Embryonic facial prominence (tissue), 1 donor: ENCODE data around the gene FSTL4.

Experiments
- DNase-seq: peaks from one replicate; pipeline ENCODE4 v3.0.0-alpha.2; 2016; ENCODE audit errors: extremely low spot score

The FSTL4 gene

DNA sequence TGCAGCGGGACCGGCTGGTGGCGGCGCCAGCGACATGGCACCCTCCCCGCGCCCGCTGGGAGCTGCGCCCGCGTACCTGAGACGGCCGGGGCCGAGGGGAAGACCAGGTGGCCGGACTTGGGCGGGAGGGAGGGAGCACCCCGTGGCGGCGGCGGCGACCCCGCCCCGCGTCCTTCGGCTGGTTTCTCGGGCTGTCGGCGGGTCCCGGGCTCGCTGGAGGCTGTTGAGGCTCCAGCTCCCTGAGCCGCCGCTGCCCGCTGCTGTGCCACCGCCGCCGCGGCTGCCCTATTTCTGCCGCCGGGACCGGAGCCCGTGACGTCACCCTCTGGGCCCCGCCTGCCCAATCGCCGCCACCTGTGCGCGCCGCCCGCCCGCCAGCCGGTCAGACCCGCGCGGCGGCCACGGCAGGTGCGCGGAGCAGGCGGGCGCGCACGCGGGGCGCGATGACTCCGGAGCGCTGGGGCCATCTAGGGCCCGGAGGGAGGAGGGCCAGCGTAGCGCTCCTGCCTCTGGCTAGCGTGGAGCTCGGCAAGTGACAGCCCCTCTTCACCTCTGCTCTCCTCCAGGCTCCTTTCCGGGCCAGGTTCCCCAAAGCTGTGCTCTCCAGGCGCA lies at the start of gene FSTL4:
Gene FSTL4, minus strand, starts transcription at position 293 of the 612 bp plus-strand sequence.
- DNase-seq = no peak

DNA sequence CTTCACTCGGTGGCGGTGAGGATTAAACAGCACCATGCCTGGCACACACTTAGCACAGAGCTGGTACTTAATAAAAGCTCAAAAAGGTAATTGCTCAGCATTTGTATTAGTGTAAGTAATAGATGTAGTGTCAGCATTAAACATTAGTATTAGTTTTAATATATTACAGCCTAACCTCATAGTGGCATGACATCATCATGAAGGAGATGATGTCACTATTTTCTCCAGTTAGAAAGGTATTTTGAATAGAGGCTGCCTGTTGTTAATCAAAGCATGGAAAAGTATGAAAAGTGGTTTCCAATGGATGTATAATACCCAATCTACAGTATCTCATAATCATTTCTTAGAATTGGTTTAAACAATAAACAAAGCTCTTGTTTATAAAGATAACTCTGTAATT lies 49.0 kb upstream of the FSTL4 start:
- no peak for DNase-seq

DNA sequence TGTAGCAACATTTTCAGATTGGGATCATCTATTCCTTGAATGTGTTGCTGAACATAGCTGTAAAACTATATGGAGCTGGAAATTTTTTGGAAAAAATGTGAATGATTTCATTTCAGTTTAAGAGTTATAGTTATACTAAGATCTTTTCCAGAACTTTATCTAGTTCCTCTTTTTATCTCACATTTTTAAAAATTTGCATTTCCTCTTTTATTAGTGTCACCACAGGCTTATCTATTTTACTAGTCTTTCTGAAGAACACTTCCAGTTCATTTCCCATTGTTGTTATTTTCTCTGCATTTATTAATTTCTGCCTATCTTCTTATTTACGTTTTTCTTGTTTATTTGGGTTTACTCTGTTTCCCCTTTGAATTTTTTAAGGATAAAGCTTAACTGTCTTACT lies 46.0 kb upstream of the FSTL4 start:
- no peak for DNase-seq

DNA sequence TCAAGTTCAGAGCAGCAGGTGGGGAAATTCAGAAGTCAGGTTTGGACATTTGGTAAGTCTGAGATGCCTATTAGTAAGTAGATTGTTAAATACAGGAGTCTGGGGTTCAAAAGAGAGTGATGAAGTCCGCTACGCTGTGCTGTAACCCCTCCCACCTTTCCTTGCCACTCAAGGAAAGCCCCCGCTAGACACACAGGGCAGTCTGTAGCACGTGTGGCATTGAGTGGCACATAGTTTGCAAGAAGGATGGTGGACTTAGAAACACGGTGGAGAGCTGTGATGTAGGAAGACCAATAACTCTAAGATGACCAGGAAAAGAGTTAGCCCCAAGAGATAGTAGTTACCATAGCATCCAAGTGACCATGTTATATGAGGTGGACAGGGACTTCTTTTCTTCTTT lies 44.7 kb upstream of the FSTL4 start:
- DNase-seq = no peak

DNA sequence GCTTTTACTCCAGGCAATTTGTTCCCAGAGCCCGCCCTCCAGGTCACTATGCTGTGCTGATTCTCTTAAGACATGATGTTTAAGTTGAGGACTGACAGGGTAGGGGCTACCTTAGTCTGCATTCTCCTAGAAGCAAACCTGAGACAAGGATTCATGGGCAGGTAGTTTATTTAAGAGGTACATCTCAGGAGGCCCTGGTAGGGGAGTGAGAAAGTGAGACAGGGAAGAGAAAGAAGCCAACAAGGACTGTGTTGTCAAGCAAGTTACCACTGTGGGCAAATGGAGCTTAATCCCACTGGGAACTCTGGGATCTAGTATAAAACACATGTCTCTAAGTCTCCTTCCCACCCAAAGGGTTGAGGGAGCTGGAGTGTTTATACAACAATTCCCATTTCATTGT lies 43.6 kb upstream of the FSTL4 start:
- no peak for DNase-seq

DNA sequence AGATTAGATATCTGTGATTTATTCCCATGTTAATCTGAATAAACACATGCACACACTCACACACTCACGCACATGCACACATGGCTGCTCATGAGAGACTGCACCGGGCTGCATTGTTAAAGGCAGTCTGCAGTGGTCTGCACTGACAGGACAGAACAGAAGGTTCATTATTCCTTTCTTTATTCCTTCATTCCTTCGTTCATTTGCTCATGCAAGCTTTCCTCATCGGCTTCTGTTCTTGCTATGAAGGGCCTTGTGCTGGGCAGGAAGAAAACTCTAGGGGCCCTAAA lies 41.4 kb upstream of the FSTL4 start:
- DNase-seq = no peak

DNA sequence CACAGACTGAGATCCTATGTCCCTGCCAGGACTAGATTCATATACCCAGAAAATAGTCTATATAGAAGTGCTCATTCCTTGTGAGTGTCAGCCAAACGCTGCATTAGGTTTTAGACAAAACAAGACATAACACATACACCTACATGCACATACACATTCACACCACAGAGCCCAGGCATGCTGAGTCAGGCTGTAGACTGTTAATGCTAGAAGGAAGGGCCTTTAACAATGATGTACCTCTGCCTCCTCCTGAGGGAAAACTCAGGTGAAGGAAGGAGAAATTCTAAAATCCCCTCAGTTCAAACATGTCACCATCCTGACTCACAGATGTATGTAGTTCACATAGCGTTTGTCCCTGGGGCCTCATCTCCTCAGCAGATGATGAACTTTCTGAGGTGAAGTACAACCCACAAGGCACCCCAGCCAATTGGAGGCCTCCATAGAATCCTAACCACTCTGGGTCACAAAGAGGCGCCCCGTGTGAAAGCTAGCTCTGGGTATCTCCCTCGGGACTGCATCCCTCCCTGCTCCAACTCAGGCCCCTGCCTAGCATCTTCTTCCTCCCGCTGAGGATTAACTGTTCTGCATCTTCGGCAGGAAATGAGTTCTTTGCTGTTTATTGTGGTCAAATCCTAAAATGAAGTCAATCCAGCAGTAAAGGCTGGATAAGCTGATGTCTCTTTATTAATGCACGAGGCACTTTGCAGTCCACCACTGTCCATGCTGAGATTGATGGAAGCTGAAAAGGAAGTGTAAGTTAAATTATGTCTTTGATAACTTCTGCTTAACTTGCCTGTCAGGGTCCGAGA lies 40.8 kb upstream of the FSTL4 start:
- no peak for DNase-seq

DNA sequence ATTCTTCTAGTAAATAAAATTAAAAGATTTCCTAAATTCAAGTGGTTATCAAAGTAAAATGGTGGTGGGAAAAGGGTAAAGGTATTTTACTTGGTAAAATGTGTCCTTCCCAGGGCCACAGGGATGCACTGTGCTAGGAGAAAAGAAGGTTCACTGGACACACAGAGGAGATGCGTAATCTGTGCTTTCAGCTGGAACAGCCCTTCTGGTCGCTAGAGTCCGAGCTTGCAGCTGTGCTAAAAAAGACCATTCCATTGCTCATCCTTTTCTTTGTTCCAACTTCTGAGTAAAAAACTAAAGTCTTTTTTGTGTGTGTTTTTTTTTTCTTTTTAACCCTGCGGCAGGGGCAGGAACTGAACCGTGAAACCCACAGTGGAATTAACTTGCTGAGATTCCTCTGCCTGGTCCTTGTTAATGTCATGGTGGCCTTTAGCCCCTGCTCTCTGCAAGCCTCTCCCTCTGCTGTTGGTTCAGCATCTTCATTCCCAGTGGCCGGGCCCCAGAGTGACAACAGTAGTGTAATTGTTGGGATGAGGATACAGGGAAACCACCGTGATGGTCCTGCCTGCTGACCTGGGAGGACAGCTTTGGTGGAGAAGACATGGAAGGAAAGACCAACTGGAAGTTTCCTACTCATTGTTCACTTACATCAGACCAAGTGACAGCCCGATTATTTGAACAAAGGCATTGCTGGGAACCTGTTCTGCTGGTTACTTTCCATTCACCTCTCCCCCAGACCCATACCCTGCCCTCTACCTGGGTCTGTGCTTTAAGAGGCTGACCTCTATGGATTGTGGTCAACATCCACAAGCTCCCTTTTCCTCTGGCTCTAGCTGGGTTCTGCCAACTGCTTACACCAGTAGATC lies 31.9 kb upstream of the FSTL4 start:
- no peak for DNase-seq

DNA sequence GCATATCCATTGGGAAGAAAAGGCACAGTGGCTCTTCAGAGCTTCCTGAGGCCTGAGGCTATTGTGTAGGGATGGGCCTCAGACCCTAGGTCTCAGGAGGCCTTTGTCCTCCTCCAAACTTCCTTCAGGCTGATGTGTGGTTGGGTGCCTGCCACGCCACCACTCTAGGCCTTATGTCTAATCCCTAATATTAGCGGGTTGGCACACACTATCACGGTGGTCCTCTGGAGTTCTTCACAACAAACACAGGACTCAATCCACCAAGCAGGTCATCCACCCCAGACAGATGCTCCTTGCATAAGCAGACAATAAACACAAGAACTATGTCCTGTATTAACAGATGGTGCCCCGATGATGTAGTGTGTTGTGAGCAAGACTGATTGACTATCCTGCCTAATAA lies 31.0 kb upstream of the FSTL4 start:
- no peak for DNase-seq

DNA sequence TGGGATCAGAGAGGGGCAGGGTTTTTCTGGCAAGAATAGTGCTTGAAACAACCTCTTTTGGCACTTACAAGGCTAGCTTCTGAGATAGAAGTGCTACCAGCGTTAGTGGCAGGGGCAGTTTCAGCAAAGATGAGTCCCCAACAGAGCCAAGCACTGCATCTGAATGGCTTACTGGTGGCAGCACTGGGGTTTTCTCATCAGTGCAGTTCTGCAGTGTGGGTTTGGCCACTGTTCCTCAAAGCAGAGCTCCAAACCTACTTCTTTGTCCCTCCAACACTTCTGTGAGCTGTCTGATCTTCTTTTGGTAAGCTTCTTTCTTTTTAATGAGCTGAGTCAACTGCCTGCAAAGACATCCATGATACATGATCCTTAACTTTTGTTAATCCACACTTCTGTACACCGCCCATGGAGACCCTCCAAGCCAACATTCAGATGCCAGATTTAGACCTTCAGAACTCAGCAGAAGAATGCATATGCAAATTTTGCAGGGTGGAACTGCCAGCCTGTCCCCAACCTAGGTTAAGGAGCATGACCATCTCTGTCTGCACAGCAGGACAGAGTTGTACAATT lies 29.9 kb upstream of the FSTL4 start:
- DNase-seq = no peak

DNA sequence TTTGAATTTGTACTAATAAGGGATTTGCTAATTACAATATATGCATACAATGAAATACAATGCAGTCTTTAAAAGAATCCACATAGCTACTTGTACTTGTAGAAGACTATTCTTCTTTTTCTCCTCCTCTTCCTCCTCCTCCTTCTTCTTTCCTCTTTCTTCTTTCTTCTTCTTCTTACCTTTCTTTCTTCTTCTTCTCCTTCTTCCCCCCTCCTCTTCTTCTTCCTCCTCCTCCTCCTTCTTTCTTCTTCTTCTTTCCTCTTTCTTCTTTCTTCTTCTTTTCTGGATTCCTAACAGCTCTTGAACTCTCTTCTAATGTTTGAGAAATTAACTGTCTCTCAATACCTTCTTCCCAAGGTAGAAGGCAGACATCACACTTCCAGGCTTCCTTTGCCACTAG lies 29.3 kb upstream of the FSTL4 start:
- no peak for DNase-seq

DNA sequence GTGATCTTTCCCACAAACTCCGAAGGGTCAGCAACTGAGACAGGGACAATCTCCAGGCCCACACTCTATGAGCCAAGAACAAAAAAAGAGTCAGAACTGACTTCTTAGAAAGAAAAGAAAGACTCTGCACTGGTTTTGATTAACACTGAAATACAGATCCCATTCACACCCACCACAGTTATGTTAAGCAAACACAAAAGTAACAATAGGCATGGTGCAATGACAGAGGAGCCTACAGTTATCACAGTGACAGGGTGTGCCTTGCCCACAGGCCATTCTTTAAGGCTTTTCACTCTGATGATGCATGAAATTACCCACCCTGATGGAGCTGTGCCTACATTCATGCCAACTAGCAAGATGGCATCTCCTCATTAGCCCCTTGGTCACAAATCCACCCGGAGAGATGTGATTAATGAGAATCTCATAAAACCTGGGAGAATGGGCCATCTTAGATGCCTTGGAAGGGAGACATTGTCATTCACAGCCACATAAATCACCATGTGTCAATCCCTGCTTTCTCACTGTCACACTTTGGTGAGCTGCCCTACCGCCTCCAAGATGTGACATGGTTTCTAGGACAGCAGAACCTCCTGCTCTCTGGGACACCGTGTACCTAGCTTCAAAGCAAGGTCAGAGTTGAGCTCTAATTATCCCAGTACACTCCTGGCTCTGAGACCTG lies 27.6 kb upstream of the FSTL4 start:
- DNase-seq = no peak

DNA sequence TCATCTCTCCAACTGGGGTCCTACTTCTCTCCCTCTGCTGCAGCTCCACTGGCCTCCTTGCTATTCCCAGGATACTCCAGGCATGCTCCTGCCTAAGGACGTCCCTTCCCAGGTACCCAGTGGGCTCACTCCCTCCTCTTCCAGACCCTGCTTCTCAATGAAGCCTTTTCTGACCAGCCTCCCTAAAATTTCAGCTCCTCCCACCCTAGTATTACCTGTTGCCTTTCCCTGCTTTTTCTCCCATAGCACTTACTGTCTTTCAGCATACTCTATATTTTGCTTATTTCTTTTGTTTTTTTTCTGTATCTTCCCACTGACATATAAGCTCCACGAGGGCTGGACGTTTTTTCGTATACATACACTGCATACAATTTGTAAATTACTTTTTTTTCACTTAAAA lies 26.1 kb upstream of the FSTL4 start:
- DNase-seq = no peak

DNA sequence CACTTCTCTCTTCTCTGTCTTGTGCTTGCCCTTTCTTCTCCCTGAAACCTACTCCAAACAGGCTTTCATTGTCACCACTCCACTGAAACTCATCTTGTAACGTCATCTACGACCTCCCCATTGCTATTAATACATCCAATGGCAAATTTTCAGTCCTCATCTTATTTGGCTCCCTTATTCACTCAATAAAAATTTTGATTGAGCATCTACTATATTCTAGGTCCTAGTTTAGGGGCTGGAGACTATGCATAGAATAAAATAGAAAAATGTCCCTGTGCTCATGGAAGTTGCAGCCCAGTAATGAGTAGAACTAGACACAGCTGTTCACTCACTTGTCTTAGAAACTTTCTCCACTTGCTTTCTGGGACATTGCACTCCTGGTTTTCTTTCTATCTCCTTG lies 24.9 kb upstream of the FSTL4 start:
- no peak for DNase-seq

DNA sequence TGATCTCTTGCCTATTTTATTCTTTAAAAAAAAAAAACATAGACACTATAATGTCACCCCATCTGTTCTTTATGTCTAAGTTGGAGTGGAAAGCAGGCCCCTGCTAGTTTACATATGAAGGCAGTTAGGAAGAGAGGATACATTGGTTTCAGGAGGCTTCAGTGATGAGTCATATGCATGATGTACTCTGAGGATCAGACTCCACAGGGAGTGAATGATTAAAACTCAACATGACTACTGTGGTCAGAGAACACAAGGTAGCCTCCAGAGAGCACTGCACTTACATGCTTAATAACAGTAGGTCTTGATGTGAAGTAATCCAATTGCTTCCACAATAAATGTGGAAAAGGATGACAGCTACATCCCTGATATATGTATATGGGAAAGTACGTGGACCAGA lies 22.7 kb upstream of the FSTL4 start:
- no peak for DNase-seq

DNA sequence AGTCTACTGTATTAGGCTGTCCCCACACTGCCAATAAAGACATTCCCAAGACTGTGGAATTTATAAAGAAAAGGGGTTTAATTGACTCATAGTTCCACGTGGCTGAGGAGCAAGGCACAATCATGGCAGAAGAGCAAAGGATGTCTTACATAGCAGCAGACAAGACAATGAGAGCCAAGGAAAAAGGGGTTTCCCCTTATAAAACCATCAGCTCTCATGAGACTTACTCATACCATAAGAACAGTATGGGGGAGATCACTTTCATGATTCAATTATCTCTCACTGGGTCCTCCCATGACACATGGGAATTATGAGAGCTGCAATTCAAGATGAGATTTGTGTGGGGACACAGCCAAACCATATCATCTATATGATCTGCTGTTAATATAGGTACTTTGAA lies 14.8 kb upstream of the FSTL4 start:
- no peak for DNase-seq

DNA sequence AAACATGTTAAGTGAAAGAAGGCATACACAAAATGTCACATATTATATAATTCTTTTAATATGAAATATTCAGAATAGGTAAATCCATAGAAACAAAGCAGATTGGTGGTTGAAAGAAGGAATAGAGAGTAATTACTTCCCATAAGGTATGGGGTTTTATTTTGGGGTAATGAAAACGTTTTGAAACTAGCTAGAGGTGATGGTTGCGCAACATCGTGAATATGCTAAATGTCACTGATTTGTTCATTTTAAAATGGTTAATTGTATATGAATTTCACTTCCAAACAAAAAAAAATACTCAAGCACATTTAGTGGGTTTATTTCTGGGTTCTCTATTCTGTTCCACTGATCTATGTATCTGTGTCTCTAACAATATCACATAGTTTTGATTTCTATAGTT lies 12.0 kb upstream of the FSTL4 start:
- DNase-seq = no peak

DNA sequence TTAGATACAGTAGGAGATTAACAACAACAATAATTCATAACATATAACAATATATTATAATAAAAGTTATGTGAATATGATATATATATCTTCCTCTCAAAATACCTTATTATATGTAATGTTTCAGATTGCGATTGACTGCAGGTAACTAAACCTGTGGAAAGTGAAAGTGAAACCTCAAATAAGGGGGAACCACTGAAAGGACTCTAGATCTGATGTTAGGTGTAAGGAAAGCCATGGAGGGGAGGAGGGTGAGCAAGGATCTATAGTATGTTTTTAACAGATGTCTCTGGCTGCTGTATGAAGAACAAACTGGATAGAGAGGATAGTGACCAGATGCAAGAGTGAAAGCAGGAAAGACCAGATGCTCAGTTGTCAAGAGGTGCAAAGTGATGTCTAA lies 5.8 kb upstream of the FSTL4 start:
- DNase-seq = no peak

DNA sequence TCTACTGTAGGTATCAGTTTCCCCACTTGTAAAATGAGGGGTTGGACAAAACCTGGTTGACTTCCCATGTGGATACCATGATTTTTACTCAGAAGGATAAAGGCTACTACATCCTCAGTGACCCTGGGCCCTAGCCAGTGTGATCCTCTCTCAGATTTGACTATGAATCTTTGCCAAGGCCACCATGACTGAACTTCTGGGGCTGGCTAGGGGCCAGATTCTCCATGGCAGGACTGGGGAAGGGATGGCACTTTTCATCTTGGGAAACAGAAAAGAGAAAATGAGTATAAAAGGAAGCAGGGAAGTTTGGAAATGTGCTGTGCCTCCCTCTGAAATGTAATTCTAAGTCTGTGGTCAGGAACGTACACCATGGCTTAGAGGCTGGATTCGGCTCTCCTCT lies 1.4 kb upstream of the FSTL4 start:
- no peak for DNase-seq

DNA sequence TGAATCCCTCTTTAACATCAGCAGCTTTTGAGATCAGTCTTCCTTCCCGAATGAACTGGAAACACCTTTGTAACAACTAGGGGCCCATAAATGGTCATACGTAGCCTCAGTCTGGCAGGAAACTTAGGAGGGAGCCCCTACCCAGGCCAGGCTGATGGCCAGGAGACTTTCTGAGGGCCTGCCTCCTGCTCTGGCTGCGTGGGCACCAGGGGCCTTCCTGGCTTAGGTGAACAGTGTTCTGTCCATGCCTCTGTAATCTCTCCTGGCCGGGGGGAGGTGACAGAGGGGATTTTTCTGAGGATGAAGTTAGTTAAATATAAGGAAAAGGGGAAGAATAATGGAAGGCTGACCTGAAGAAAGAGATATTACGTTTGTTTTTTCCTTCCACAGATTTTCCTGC lies 843 bp upstream of the FSTL4 start:
- no peak for DNase-seq

DNA sequence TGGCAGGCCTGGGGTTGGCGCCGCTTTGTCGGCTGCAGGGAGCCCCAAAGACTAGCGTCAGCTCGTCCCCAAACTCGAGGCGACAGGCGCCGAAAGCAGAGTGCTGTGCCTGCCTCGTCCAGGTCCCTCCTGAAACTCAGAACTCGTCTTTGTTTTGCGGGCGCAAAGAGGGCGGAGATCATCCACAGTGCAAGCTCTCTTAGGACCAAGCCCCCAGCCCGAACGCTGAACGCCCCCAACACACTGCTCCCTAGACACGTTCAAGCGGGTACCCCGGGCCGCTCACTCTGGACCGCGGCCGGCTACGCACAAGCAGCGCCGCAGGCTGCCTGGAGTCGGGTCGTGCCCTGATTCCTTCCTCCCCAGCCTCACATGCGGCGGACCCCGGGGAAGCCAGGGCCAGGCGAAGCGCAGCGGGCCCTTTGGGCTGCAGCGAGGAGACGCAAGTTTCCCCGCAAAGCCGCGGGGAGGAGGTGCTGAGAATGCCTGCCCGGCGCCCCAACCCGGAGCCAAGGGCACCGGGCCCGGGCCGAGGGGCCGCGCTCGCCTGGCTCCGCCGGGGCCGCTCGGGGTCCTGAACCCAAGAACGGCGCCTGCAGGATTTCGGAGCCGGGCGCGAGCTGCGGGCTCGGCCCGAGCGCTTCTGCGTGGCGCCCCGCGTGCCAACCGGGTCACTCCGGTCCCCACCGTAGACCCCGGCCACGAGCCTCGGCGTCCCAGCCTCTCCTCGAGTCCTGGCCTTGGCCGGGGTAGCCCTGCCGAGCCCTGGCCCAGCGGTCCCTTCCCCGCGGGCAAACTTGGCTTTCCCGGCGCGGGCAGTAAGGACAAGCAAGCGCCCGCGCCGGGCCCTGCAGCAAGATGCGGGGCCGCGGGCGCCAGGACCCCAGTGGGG lies 738 bp downstream of the FSTL4 start:
- no peak for DNase-seq
